HEK293 (cell line): Measurements from ENCODE around the gene NANOS2.
A peak's percentile ranks its signal among the peaks of the same experiment; 100 is the strongest.

Source experiments
- BCL11A ChIP-seq: fragments of 450-650 bp; formaldehyde crosslinking; IDR thresholded peaks from 2 replicates; pipeline ENCODE4 v1.5.1; 2016; ENCODE audit warnings: low read depth, missing biosample characterization, missing genetic modification characterization
- EGR2 ChIP-seq: fragments of 450-650 bp; formaldehyde crosslinking; IDR thresholded peaks from 2 replicates; pipeline ENCODE4 v1.5.1; 2016; ENCODE audit warnings: low read depth, missing biosample characterization, missing genetic modification characterization
- GLIS2 ChIP-seq: fragments of 450-650 bp; formaldehyde crosslinking; IDR thresholded peaks from 2 replicates; pipeline ENCODE4 v1.5.1; 2016; ENCODE audit warnings: missing biosample characterization, missing genetic modification characterization
- HOXA7 ChIP-seq: sonication (generic); formaldehyde crosslinking; IDR thresholded peaks from 2 replicates; pipeline ENCODE4 v1.8.1; 2022; ENCODE audit warnings: missing genetic modification reagents, borderline replicate concordance
- HOXC10 ChIP-seq: sonication (generic); formaldehyde crosslinking; IDR thresholded peaks from 2 replicates; pipeline ENCODE4 v1.8.1; 2023; ENCODE audit warnings: mild to moderate bottlenecking, missing genetic modification reagents
- RBAK ChIP-seq: fragments of 450-650 bp; formaldehyde crosslinking; IDR thresholded peaks from 2 replicates; pipeline ENCODE4 v1.5.1; 2016; ENCODE audit warnings: missing biosample characterization, missing genetic modification characterization
- SP2 ChIP-seq: fragments of 450-650 bp; formaldehyde crosslinking; IDR thresholded peaks from 2 replicates; pipeline ENCODE4 v1.5.1; 2016; ENCODE audit warnings: missing biosample characterization, missing genetic modification characterization
- SP3 ChIP-seq: fragments of 450-650 bp; formaldehyde crosslinking; IDR thresholded peaks from 2 replicates; pipeline ENCODE4 v1.5.1; 2016; ENCODE audit warnings: missing biosample characterization, missing genetic modification characterization
- TCF7L2 ChIP-seq: IDR thresholded peaks from 2 replicates; pipeline ENCODE4 v1.6.1; 2011; ENCODE audit warnings: low read depth, mild to moderate bottlenecking, inconsistent platforms, low read length, moderate library complexity, borderline replicate concordance
- YY1 ChIP-seq: fragments of 450-650 bp; formaldehyde crosslinking; IDR thresholded peaks from 2 replicates; pipeline ENCODE4 v1.5.1; 2018; ENCODE audit warnings: missing biosample characterization, missing genetic modification characterization
- ZBTB20 ChIP-seq: fragments of 450-650 bp; formaldehyde crosslinking; IDR thresholded peaks from 2 replicates; pipeline ENCODE4 v1.5.1; 2016; ENCODE audit warnings: missing biosample characterization, missing genetic modification characterization
- ZBTB48 ChIP-seq: fragments of 450-650 bp; formaldehyde crosslinking; IDR thresholded peaks from 2 replicates; pipeline ENCODE4 v1.5.1; 2016; ENCODE audit warnings: missing biosample characterization, missing genetic modification characterization
- ZFHX2 ChIP-seq: fragments of 450-650 bp; formaldehyde crosslinking; conservative IDR thresholded peaks from 2 replicates; pipeline ENCODE4 v1.5.1; 2016; ENCODE audit warnings: missing biosample characterization, missing genetic modification characterization
- ZFP3 ChIP-seq: fragments of 450-650 bp; formaldehyde crosslinking; IDR thresholded peaks from 2 replicates; pipeline ENCODE4 v1.5.1; 2016; ENCODE audit warnings: low read depth, missing biosample characterization, missing genetic modification characterization
- ZFP41 ChIP-seq: fragments of 450-650 bp; formaldehyde crosslinking; IDR thresholded peaks from 2 replicates; pipeline ENCODE4 v1.5.1; 2016; ENCODE audit warnings: missing biosample characterization, missing genetic modification characterization, borderline replicate concordance
- ZFP69B ChIP-seq: fragments of 450-650 bp; formaldehyde crosslinking; IDR thresholded peaks from 2 replicates; pipeline ENCODE4 v1.5.1; 2016; ENCODE audit warnings: missing biosample characterization, missing genetic modification characterization
- ZNF223 ChIP-seq: fragments of 450-650 bp; formaldehyde crosslinking; IDR thresholded peaks from 2 replicates; pipeline ENCODE4 v1.5.1; 2016; ENCODE audit warnings: missing biosample characterization, missing genetic modification characterization
- ZNF248 ChIP-seq: fragments of 450-650 bp; formaldehyde crosslinking; IDR thresholded peaks from 2 replicates; pipeline ENCODE4 v1.5.1; 2017; ENCODE audit warnings: missing biosample characterization, missing genetic modification characterization
- ZNF311 ChIP-seq: fragments of 450-650 bp; formaldehyde crosslinking; IDR thresholded peaks from 2 replicates; pipeline ENCODE4 v1.5.1; 2017; ENCODE audit warnings: missing biosample characterization, missing genetic modification characterization, borderline replicate concordance
- ZNF335 ChIP-seq: fragments of 450-650 bp; formaldehyde crosslinking; conservative IDR thresholded peaks from 2 replicates; pipeline ENCODE4 v1.5.1; 2016; ENCODE audit warnings: missing biosample characterization, missing genetic modification characterization
- ZNF473 ChIP-seq: fragments of 450-650 bp; formaldehyde crosslinking; IDR thresholded peaks from 2 replicates; pipeline ENCODE4 v1.5.1; 2017; ENCODE audit warnings: missing biosample characterization, missing genetic modification characterization
- ZNF521 ChIP-seq: fragments of 450-650 bp; formaldehyde crosslinking; IDR thresholded peaks from 2 replicates; pipeline ENCODE4 v1.5.1; 2017; ENCODE audit warnings: missing biosample characterization, mild to moderate bottlenecking, missing genetic modification characterization
- ZNF549 ChIP-seq: fragments of 450-650 bp; IDR thresholded peaks from 2 replicates; pipeline ENCODE4 v1.5.1; 2018; ENCODE audit warnings: missing biosample characterization, missing genetic modification characterization, mild to moderate bottlenecking, inconsistent platforms, moderate library complexity
- ZNF585B ChIP-seq: fragments of 450-650 bp; formaldehyde crosslinking; IDR thresholded peaks from 2 replicates; pipeline ENCODE4 v1.5.1; 2016; ENCODE audit warnings: missing biosample characterization, missing genetic modification characterization
- ZNF596 ChIP-seq: fragments of 450-650 bp; IDR thresholded peaks from 2 replicates; pipeline ENCODE4 v1.5.0; 2018; ENCODE audit warnings: missing biosample characterization, mild to moderate bottlenecking, missing genetic modification characterization, moderate library complexity
- ZNF624 ChIP-seq: fragments of 450-650 bp; formaldehyde crosslinking; IDR thresholded peaks from 2 replicates; pipeline ENCODE4 v1.5.1; 2017; ENCODE audit warnings: missing biosample characterization, missing genetic modification characterization
- ZNF654 ChIP-seq: fragments of 450-650 bp; formaldehyde crosslinking; IDR thresholded peaks from 2 replicates; pipeline ENCODE4 v1.5.1; 2016; ENCODE audit warnings: low read depth, missing biosample characterization, missing genetic modification characterization
- ZSCAN30 ChIP-seq: fragments of 450-650 bp; IDR thresholded peaks from 2 replicates; pipeline ENCODE4 v1.5.1; 2018; ENCODE audit warnings: missing biosample characterization, mild to moderate bottlenecking, missing genetic modification characterization, moderate library complexity
- TF ChIP-seq, protein P1 (sequence below): fragments of 450-650 bp; IDR thresholded peaks from 2 replicates; pipeline ENCODE4 v1.5.1; 2018; ENCODE audit warnings: missing biosample characterization, mild to moderate bottlenecking, missing genetic modification characterization
- TF ChIP-seq, protein P2 (sequence below): fragments of 450-650 bp; formaldehyde crosslinking; IDR thresholded peaks from 2 replicates; pipeline ENCODE4; 2016; ENCODE audit warnings: missing biosample characterization, missing genetic modification characterization
- TF ChIP-seq, protein P3 (sequence below): fragments of 450-650 bp; formaldehyde crosslinking; IDR thresholded peaks from 2 replicates; pipeline ENCODE4 v1.5.1; 2016; ENCODE audit warnings: missing biosample characterization, missing genetic modification characterization
- TF ChIP-seq, protein P4 (sequence below): fragments of 450-650 bp; formaldehyde crosslinking; IDR thresholded peaks from 2 replicates; pipeline ENCODE4 v1.5.1; 2016; ENCODE audit warnings: missing biosample characterization, missing genetic modification characterization, borderline replicate concordance
- TF ChIP-seq, protein P5 (sequence below): fragments of 450-650 bp; formaldehyde crosslinking; IDR thresholded peaks from 2 replicates; pipeline ENCODE4 v1.5.1; 2016; ENCODE audit warnings: missing biosample characterization, missing genetic modification characterization

NANOS2 gene

DNA sequence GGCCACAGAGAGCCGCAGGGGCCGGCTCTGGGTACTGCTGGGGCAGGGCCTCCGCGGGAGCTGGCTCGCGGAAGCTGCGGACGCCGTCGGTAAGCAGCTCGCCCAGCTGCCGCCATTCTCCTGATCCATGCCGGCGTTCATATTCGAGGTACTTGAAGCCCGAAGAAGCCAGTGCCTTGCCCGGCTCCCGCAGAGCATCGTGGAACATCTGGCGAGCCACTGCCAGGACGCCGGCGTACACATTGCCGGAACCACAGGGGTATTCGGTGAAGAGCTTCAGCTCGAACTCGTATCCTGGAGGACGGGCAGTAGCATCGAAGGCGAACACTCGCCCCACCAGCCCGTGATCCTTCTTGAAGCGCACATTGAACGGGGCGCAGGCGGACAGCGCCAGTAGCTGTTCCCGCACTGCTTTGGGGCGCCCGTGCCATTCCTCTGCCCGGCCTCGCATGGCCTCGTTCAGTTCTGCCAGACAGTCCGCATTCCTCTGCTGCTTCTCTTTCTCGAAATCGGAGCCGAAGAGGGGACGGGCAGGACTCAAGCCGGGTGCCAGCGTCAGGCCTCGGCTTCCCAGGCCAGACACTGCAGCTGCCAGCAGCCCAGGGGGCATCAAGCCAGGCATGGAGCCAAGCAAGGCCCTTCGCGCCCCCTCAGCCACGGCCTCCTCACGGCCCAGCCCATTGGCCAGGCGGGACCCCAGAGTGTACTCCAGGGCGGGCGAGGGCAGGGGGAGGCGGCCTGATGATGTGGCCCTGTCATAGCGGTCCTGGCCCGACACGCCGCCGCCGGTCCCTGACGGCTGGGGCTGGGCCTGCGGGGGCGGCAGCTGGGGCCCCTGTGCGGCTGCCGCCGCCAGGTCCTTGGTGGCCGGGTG lies 29.7 kb downstream of the NANOS2 start (continued):
- TF ChIP-seq, protein P1, sequence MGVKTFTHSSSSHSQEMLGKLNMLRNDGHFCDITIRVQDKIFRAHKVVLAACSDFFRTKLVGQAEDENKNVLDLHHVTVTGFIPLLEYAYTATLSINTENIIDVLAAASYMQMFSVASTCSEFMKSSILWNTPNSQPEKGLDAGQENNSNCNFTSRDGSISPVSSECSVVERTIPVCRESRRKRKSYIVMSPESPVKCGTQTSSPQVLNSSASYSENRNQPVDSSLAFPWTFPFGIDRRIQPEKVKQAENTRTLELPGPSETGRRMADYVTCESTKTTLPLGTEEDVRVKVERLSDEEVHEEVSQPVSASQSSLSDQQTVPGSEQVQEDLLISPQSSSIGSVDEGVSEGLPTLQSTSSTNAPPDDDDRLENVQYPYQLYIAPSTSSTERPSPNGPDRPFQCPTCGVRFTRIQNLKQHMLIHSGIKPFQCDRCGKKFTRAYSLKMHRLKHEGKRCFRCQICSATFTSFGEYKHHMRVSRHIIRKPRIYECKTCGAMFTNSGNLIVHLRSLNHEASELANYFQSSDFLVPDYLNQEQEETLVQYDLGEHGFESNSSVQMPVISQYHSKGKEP (tag by site-specific recombination) = no peak
- TF ChIP-seq ZBTB20 (tag by site-specific recombination) (peak; percentile 69; the same call in 1 of the 2 replicates), SP3 (tag by site-specific recombination) (0 out of 2 replicates have a peak, but pooled peaks have one; percentile 21), ZNF311 (tag by site-specific recombination) (no peak), ZBTB48 (peak; percentile 72), ZNF521 (tag by site-specific recombination) (no peak), BCL11A (peak; percentile 25; the same call in 1 of the 2 replicates), HOXC10 (CRISPR knock-in tag) (no peak), ZNF248 (no peak), ZFP3 (no peak), ZFP41 (tag by site-specific recombination) (no peak), ZSCAN30 (no peak), ZNF223 (tag by site-specific recombination) (no peak), HOXA7 (CRISPR knock-in tag) (no peak), ZNF335 (peak; percentile 56), ZFP69B (tag by site-specific recombination) (no peak), TCF7L2 (no peak), ZFHX2 (tag by site-specific recombination) (peak; percentile 74), RBAK (tag by site-specific recombination) (no peak), ZNF473 (no peak), ZNF624 (tag by site-specific recombination) (no peak), ZNF654 (tag by site-specific recombination) (no peak), EGR2 (tag by site-specific recombination) (peak; percentile 31; the same call in 1 of the 2 replicates), GLIS2 (tag by site-specific recombination) (peak; percentile 85), SP2 (tag by site-specific recombination) (peak; percentile 62), ZNF585B (tag by site-specific recombination) (no peak), ZNF549 (tag by site-specific recombination) (no peak), ZNF596 (tag by site-specific recombination) (no peak), YY1 (tag by site-specific recombination) (no peak)
- TF ChIP-seq, protein P2, sequence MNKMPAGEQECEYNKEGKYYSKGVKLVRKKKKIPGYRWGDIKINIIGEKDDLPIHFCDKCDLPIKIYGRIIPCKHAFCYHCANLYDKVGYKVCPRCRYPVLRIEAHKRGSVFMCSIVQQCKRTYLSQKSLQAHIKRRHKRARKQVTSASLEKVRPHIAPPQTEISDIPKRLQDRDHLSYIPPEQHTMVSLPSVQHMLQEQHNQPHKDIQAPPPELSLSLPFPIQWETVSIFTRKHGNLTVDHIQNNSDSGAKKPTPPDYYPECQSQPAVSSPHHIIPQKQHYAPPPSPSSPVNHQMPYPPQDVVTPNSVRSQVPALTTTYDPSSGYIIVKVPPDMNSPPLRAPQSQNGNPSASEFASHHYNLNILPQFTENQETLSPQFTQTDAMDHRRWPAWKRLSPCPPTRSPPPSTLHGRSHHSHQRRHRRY (tag by site-specific recombination) = no peak
- TF ChIP-seq, protein P3, sequence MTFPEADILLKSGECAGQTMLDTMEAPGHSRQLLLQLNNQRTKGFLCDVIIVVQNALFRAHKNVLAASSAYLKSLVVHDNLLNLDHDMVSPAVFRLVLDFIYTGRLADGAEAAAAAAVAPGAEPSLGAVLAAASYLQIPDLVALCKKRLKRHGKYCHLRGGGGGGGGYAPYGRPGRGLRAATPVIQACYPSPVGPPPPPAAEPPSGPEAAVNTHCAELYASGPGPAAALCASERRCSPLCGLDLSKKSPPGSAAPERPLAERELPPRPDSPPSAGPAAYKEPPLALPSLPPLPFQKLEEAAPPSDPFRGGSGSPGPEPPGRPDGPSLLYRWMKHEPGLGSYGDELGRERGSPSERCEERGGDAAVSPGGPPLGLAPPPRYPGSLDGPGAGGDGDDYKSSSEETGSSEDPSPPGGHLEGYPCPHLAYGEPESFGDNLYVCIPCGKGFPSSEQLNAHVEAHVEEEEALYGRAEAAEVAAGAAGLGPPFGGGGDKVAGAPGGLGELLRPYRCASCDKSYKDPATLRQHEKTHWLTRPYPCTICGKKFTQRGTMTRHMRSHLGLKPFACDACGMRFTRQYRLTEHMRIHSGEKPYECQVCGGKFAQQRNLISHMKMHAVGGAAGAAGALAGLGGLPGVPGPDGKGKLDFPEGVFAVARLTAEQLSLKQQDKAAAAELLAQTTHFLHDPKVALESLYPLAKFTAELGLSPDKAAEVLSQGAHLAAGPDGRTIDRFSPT (tag by site-specific recombination) = peak; percentile 77
- TF ChIP-seq, protein P4, sequence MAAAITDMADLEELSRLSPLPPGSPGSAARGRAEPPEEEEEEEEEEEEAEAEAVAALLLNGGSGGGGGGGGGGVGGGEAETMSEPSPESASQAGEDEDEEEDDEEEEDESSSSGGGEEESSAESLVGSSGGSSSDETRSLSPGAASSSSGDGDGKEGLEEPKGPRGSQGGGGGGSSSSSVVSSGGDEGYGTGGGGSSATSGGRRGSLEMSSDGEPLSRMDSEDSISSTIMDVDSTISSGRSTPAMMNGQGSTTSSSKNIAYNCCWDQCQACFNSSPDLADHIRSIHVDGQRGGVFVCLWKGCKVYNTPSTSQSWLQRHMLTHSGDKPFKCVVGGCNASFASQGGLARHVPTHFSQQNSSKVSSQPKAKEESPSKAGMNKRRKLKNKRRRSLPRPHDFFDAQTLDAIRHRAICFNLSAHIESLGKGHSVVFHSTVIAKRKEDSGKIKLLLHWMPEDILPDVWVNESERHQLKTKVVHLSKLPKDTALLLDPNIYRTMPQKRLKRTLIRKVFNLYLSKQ = no peak
- TF ChIP-seq, protein P5, sequence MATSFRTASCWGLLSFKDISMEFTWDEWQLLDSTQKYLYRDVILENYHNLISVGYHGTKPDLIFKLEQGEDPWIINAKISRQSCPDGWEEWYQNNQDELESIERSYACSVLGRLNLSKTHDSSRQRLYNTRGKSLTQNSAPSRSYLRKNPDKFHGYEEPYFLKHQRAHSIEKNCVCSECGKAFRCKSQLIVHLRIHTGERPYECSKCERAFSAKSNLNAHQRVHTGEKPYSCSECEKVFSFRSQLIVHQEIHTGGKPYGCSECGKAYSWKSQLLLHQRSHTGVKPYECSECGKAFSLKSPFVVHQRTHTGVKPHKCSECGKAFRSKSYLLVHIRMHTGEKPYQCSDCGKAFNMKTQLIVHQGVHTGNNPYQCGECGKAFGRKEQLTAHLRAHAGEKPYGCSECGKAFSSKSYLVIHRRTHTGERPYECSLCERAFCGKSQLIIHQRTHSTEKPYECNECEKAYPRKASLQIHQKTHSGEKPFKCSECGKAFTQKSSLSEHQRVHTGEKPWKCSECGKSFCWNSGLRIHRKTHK (tag by site-specific recombination) = no peak
